Liver (tissue), 9 donors: ENCODE data around the gene XDH. TPM values are rescaled to one million over a fixed set of nuclear protein-coding genes. Genes with fewer than 3 reads are reported as not detected.
A peak's percentile ranks its signal among the peaks of the same experiment; 100 is the strongest.

Experiments used
- DNase-seq: peaks from one replicate; pipeline ENCODE4 v3.0.0-alpha.2; 2017; ENCODE audit warnings: low spot score
- H3K27ac ChIP-seq, 2 donors: one replicate each; pipeline ENCODE4 v1.7.0; 2013; ENCODE audit warnings: inconsistent platforms in 2 of 2, low read length in 2 of 2, control low read depth in 1 of 2, low read depth in 1 of 2, mild to moderate bottlenecking in 1 of 2
- H3K27me3 ChIP-seq, 4 donors: one replicate each; pipeline versions ENCODE4 v1.6.1 to v1.7.0; 2013; ENCODE audit warnings: low read length in 3 of 4, inconsistent platforms in 1 of 4, mild to moderate bottlenecking in 1 of 4, moderate library complexity in 1 of 4; ENCODE audit not compliant: control insufficient read depth in 4 of 4, insufficient read depth in 4 of 4
- H3K36me3 ChIP-seq, 4 donors: one replicate each; pipeline versions ENCODE4 v1.6.1 to v1.7.0; 2013; ENCODE audit warnings: low read length in 3 of 4, mild to moderate bottlenecking in 3 of 4, low read depth in 1 of 4, moderate library complexity in 1 of 4; ENCODE audit not compliant: control insufficient read depth in 4 of 4, insufficient read depth in 3 of 4
- H3K4me1 ChIP-seq, 4 donors: one replicate each; pipeline versions ENCODE4 v1.6.1 to v1.7.0; 2013; ENCODE audit warnings: low read length in 3 of 4, mild to moderate bottlenecking in 3 of 4, moderate library complexity in 1 of 4; ENCODE audit not compliant: control insufficient read depth in 4 of 4, insufficient read depth in 4 of 4
- H3K4me3 ChIP-seq, 3 donors: one replicate each; pipeline versions ENCODE4 v1.6.1 to v1.7.0; 2013; ENCODE audit warnings: low read length in 3 of 3, control low read depth in 1 of 3, low read depth in 1 of 3, mild to moderate bottlenecking in 1 of 3
- H3K9ac ChIP-seq, 2 donors: one replicate each; pipeline ENCODE4 v1.7.0; 2013; ENCODE audit warnings: low read length in 2 of 2, mild to moderate bottlenecking in 2 of 2, moderate library complexity in 2 of 2, control low read depth in 1 of 2, low read depth in 1 of 2
- H3K9me3 ChIP-seq, 4 donors: one replicate each; pipeline versions ENCODE4 v1.6.1 to v1.7.0; 2013; ENCODE audit warnings: low read length in 3 of 4; ENCODE audit not compliant: control insufficient read depth in 4 of 4
- EGR1 ChIP-seq, 2 donors: IDR thresholded peaks; 2 replicates each; pipeline ENCODE4 v1.6.1; 2016 to 2018; ENCODE audit warnings: antibody characterized with exemption in 2 of 2, low read depth in 2 of 2
- FOXA1 ChIP-seq: IDR thresholded peaks from 2 replicates; pipeline ENCODE4 v1.6.1; 2016; ENCODE audit warnings: antibody characterized with exemption
- FOXA2 ChIP-seq: IDR thresholded peaks from 2 replicates; pipeline ENCODE4 v1.6.1; 2016; ENCODE audit warnings: antibody characterized with exemption
- GABPA ChIP-seq, 2 donors: IDR thresholded peaks in 1 of 2; conservative IDR thresholded peaks in 1 of 2; 2 replicates each; pipeline ENCODE4 v1.6.1; 2016; ENCODE audit warnings: antibody characterized with exemption in 2 of 2, mild to moderate bottlenecking in 1 of 2, moderate library complexity in 1 of 2
- HNF4A ChIP-seq, 2 donors: conservative IDR thresholded peaks; 2 replicates each; pipeline ENCODE4 v1.6.1; 2016; ENCODE audit warnings: antibody characterized with exemption in 2 of 2, mild to moderate bottlenecking in 2 of 2
- HNF4G ChIP-seq: IDR thresholded peaks from 2 replicates; pipeline ENCODE4 v1.6.1; 2016; ENCODE audit warnings: antibody characterized with exemption
- JUND ChIP-seq, 2 donors: IDR thresholded peaks; 2 replicates each; pipeline ENCODE4 v1.6.1; 2016; ENCODE audit warnings: antibody characterized with exemption in 2 of 2
- NR2F2 ChIP-seq: IDR thresholded peaks from 2 replicates; pipeline ENCODE4 v1.6.1; 2016; ENCODE audit warnings: antibody characterized with exemption
- RAD21 ChIP-seq, 2 donors: IDR thresholded peaks; 2 replicates each; pipeline ENCODE4 v1.6.1; 2016; ENCODE audit warnings: antibody characterized with exemption in 2 of 2, mild to moderate bottlenecking in 2 of 2
- RXRA ChIP-seq, 2 donors: IDR thresholded peaks; 2 replicates each; pipeline ENCODE4 v1.6.1; 2017 to 2018; ENCODE audit warnings: antibody characterized with exemption in 2 of 2, mild to moderate bottlenecking in 1 of 2
- TAF1 ChIP-seq: conservative IDR thresholded peaks from 2 replicates; pipeline ENCODE4 v1.6.1; 2016; ENCODE audit warnings: antibody characterized with exemption, mild to moderate bottlenecking
- YY1 ChIP-seq: IDR thresholded peaks from 2 replicates; pipeline ENCODE4 v1.6.1; 2016; ENCODE audit warnings: antibody characterized with exemption, mild to moderate bottlenecking
- WGBS: extraction: QIAGEN DNeasy Blood & Tissue Kit; methylation state at CpG from one replicate; pipeline ENCODE4 v1.1.7; 2013; 5-methylcytosine and 5-hydroxymethylcytosine counted together
- polyA plus RNA-seq, 2 donors: library from polyadenylated mRNA; stranded (reverse) in 1 of 2; unstranded in 1 of 2; fragments of 200-250 nt in 1 of 2; fragments of >200 nt in 1 of 2; fragmentation: Nextera tagmentation in 1 of 2; extraction: Ambion mirVana in 1 of 2; gene quantifications; one replicate each; pipeline versions ENCODE4 v1.2.1 to v1.2.3, GENCODE V29; 2013 to 2015
- total RNA-seq, 2 donors: library from RNA; depleted of rRNA; stranded (reverse); fragments of >200 nt; gene quantifications; one replicate each; pipeline ENCODE4 v1.2.3, GENCODE V29; 2014
- TF ChIP-seq, protein P1 (sequence below): IDR thresholded peaks from 2 replicates; pipeline ENCODE4 v1.6.1; 2016; ENCODE audit warnings: antibody characterized with exemption, mild to moderate bottlenecking
- TF ChIP-seq, protein P2 (sequence below): IDR thresholded peaks from 2 replicates; pipeline ENCODE4 v1.6.1; 2016; ENCODE audit warnings: antibody characterized with exemption
- TF ChIP-seq, protein P3 (sequence below): IDR thresholded peaks from 2 replicates; pipeline ENCODE4 v1.6.1; 2016; ENCODE audit warnings: antibody characterized with exemption
- TF ChIP-seq, protein P4 (sequence below): IDR thresholded peaks from 2 replicates; pipeline ENCODE4 v1.6.1; 2016; ENCODE audit warnings: antibody characterized with exemption
- TF ChIP-seq, protein P5 (sequence below): fragments of 150-350 bp; IDR thresholded peaks from 2 replicates; pipeline ENCODE4 v1.5.1; 2017; ENCODE audit warnings: improper control_type of control experiment, low read depth, low read length; ENCODE audit not compliant: missing input control
- donor health status: healthy.
- donor health status: healthy.
- donor health status: healthy.
- donor health status: healthy.
- donor health status: healthy.

Gene XDH
- total and polyA plus RNA-seq, 4 donors = 6.8 to 76.6 (median 12.0) TPM

DNA sequence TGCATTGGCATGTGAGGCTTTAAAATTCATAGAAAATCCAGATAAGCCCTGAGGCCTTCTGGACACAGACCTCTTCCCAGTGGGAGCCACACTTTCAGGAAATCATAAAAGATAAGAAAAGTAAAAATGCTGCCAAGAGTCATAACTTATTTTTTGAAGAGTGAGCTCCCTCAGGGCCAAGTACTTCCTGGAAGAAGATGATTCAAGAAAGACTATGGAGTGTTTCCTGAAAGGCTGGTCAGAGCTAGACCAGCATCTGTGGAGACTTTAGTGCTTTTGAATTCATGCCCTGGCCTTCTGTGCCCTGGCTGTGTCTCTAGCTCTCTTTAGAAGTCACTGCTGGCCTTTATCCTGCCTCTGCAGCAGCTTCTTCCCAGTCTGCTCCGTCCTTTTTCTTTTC lies 6.4 kb upstream of the XDH start (continued):
- no peak for TF ChIP-seq HNF4A (conservative IDR thresholded peaks at IDR 0.05)
- no peak for TF ChIP-seq FOXA2
- TF ChIP-seq JUND (IDR thresholded peaks at IDR 0.05) = no peak
- TF ChIP-seq TAF1 = no peak
- TF ChIP-seq, protein P1, sequence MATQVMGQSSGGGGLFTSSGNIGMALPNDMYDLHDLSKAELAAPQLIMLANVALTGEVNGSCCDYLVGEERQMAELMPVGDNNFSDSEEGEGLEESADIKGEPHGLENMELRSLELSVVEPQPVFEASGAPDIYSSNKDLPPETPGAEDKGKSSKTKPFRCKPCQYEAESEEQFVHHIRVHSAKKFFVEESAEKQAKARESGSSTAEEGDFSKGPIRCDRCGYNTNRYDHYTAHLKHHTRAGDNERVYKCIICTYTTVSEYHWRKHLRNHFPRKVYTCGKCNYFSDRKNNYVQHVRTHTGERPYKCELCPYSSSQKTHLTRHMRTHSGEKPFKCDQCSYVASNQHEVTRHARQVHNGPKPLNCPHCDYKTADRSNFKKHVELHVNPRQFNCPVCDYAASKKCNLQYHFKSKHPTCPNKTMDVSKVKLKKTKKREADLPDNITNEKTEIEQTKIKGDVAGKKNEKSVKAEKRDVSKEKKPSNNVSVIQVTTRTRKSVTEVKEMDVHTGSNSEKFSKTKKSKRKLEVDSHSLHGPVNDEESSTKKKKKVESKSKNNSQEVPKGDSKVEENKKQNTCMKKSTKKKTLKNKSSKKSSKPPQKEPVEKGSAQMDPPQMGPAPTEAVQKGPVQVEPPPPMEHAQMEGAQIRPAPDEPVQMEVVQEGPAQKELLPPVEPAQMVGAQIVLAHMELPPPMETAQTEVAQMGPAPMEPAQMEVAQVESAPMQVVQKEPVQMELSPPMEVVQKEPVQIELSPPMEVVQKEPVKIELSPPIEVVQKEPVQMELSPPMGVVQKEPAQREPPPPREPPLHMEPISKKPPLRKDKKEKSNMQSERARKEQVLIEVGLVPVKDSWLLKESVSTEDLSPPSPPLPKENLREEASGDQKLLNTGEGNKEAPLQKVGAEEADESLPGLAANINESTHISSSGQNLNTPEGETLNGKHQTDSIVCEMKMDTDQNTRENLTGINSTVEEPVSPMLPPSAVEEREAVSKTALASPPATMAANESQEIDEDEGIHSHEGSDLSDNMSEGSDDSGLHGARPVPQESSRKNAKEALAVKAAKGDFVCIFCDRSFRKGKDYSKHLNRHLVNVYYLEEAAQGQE = no peak

DNA sequence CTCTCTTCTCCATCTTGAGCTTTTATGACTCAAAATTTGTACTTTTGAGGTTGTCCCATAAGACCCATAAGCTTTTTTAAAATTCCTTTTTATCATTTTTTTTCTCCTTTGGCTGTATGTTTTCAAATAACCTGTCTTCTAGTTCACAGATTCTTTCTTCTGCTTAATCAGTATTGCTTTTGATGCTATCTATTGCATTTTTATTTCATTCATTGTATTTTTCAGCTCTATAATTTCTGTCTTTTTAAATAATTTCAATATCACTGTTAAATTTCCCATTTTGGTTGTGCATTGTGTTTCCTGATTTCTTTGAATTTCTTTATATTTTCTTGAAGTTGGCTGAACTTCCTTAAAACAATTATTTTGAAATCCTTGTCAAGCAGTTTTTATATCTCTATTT lies 4.8 kb upstream of the XDH start:
- H3K4me3 ChIP-seq = no peak overlapping the region
- H3K36me3 ChIP-seq = peaks cover 0 to 2% (median 0%) of the 10 kb centered on the region in 4 donors
- DNase-seq = no peak
- no peak overlapping the region for H3K9ac ChIP-seq
- H3K9me3 ChIP-seq = no peaks in the 10 kb centered on the region
- TF ChIP-seq RAD21 (IDR thresholded peaks at IDR 0.05) (no peak), FOXA1 (no peak), NR2F2 (no peak), HNF4G (no peak), YY1 (no peak)
- TF ChIP-seq, protein P2, sequence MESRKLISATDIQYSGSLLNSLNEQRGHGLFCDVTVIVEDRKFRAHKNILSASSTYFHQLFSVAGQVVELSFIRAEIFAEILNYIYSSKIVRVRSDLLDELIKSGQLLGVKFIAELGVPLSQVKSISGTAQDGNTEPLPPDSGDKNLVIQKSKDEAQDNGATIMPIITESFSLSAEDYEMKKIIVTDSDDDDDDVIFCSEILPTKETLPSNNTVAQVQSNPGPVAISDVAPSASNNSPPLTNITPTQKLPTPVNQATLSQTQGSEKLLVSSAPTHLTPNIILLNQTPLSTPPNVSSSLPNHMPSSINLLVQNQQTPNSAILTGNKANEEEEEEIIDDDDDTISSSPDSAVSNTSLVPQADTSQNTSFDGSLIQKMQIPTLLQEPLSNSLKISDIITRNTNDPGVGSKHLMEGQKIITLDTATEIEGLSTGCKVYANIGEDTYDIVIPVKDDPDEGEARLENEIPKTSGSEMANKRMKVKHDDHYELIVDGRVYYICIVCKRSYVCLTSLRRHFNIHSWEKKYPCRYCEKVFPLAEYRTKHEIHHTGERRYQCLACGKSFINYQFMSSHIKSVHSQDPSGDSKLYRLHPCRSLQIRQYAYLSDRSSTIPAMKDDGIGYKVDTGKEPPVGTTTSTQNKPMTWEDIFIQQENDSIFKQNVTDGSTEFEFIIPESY = no peak
- no peak overlapping the region for H3K27ac ChIP-seq
- no peaks in the 10 kb centered on the region for H3K27me3 ChIP-seq
- peaks cover 2 to 17% (median 12%) of the 10 kb centered on the region in 4 donors for H3K4me1 ChIP-seq

DNA sequence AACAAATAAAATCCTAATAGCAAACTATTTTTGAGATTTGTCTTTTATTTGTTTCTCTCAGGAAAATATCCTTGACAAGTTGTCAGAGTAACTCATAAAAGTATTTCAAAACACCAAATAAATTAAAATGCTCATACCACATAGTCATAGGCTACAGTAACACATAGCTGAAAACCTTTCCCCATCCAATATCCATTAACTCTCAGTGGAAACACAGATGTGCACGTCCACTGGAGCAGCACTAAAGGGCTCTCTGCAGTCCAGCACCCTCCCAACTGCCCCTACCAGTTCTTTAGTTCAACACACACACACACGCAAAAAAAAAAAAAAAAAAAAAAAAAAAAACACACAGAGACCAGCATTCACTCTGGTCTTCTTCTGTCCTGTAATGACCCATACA lies 879 bp upstream of the XDH start:
- H3K9ac ChIP-seq = no peak overlapping the region
- H3K4me3 ChIP-seq = no peak overlapping the region
- H3K9me3 ChIP-seq = no peaks in the 10 kb centered on the region
- H3K27ac ChIP-seq = peak overlapping the region; percentile 85 to 97
- peaks cover 2 to 35% (median 27%) of the 10 kb centered on the region in 4 donors for H3K4me1 ChIP-seq
- 76% methylated on average over 2 of the region's 2 CpGs for WGBS
- no peak for DNase-seq
- no peaks in the 10 kb centered on the region for H3K27me3 ChIP-seq
- TF ChIP-seq JUND (IDR thresholded peaks at IDR 0.05) (no peak), GABPA (IDR thresholded peaks at IDR 0.05 in 1 of 2, conservative IDR thresholded peaks at IDR 0.05 in 1 of 2) (no peak), RXRA (IDR thresholded peaks at IDR 0.05) (no peak), YY1 (no peak), FOXA1 (no peak), TAF1 (no peak), HNF4G (no peak), FOXA2 (no peak), EGR1 (IDR thresholded peaks at IDR 0.05; ENCODE audit: low read depth in 2 of 2) (no peak), RAD21 (IDR thresholded peaks at IDR 0.05) (no peak)
- TF ChIP-seq, protein P3, sequence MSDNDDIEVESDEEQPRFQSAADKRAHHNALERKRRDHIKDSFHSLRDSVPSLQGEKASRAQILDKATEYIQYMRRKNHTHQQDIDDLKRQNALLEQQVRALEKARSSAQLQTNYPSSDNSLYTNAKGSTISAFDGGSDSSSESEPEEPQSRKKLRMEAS = no peak
- TF ChIP-seq, protein P2 = no peak
- TF ChIP-seq, protein P4, sequence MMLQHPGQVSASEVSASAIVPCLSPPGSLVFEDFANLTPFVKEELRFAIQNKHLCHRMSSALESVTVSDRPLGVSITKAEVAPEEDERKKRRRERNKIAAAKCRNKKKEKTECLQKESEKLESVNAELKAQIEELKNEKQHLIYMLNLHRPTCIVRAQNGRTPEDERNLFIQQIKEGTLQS = no peak
- TF ChIP-seq, protein P1 = no peak
- TF ChIP-seq, protein P5, sequence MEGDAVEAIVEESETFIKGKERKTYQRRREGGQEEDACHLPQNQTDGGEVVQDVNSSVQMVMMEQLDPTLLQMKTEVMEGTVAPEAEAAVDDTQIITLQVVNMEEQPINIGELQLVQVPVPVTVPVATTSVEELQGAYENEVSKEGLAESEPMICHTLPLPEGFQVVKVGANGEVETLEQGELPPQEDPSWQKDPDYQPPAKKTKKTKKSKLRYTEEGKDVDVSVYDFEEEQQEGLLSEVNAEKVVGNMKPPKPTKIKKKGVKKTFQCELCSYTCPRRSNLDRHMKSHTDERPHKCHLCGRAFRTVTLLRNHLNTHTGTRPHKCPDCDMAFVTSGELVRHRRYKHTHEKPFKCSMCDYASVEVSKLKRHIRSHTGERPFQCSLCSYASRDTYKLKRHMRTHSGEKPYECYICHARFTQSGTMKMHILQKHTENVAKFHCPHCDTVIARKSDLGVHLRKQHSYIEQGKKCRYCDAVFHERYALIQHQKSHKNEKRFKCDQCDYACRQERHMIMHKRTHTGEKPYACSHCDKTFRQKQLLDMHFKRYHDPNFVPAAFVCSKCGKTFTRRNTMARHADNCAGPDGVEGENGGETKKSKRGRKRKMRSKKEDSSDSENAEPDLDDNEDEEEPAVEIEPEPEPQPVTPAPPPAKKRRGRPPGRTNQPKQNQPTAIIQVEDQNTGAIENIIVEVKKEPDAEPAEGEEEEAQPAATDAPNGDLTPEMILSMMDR = no peak
- no peaks in the 10 kb centered on the region for H3K36me3 ChIP-seq
